Neural crest cell (in vitro differentiated cells): ENCODE measurements around the gene DYNC1I2. TPM values are rescaled to one million over a fixed set of nuclear protein-coding genes. Genes with fewer than 3 reads are reported as not detected.

Experiments used
- DNase-seq: peaks from one replicate; pipeline ENCODE4 v3.0.0; 2021; ENCODE audit warnings: low read depth, mixed read lengths, low spot score
- H3K27ac Mint-ChIP-seq: one replicate; pipeline ENCODE4 v1.8.0; 2021; ENCODE audit warnings: mild to moderate bottlenecking, mixed read lengths; ENCODE audit not compliant: unreplicated experiment
- H3K27me3 Mint-ChIP-seq: 2 replicates; pipeline ENCODE4 v1.8.0; 2021; ENCODE audit warnings: low read depth, mild to moderate bottlenecking, mixed read lengths
- H3K36me3 Mint-ChIP-seq: 2 replicates; pipeline ENCODE4 v1.8.0; 2021; ENCODE audit warnings: low read depth, mild to moderate bottlenecking, mixed read lengths
- H3K4me1 Mint-ChIP-seq: 2 replicates; pipeline ENCODE4 v1.8.0; 2021; ENCODE audit warnings: mixed read lengths
- H3K4me3 Mint-ChIP-seq: one replicate; pipeline ENCODE4 v1.8.0; 2021; ENCODE audit warnings: mild to moderate bottlenecking, mixed read lengths
- H3K9me3 Mint-ChIP-seq: 2 replicates; pipeline ENCODE4 v1.8.0; 2021; ENCODE audit warnings: mixed read lengths
- long read RNA-seq: library from polyadenylated mRNA; unstranded; transcript quantifications from one replicate; pipeline ENCODE4 v2.0.0, GENCODE V29; 2020
- total RNA-seq: library from RNA; stranded (reverse); gene quantifications from 2 replicates; pipeline ENCODE4 v1.2.1, GENCODE V29; 2021
- TF ChIP-seq, protein P1 (sequence below): fragments of 200-600 bp; sonication (generic); conservative IDR thresholded peaks from 2 replicates; pipeline ENCODE4 v1.5.0; 2021; ENCODE audit warnings: antibody characterized with exemption, mild to moderate bottlenecking

Gene DYNC1I2
- total RNA-seq: 109 and 122 TPM in 2 replicates
- long read RNA-seq, transcript DYNC1I2-201 (16 exons, 2,589 nt): major isoform, 16 of 98 reads
- long read RNA-seq, transcript DYNC1I2-223 (8 exons, 1,798 nt): minor isoform, 10 of 98 reads
- long read RNA-seq, transcript DYNC1I2-203 (16 exons, 2,572 nt): major isoform, 16 of 98 reads
- long read RNA-seq, partial matches to known transcripts: 39 of 98 reads
- long read RNA-seq, other reads (novel, unspliced or antisense): 10 of 98 reads

- H3K4me1 Mint-ChIP-seq: peaks cover 23% of the 10 kb centered on the region
- H3K27ac Mint-ChIP-seq: peak within 1 kb of the TSS; percentile 96
- H3K27me3 Mint-ChIP-seq: peaks cover 10% of the 10 kb centered on the region
- TF ChIP-seq, protein P1, sequence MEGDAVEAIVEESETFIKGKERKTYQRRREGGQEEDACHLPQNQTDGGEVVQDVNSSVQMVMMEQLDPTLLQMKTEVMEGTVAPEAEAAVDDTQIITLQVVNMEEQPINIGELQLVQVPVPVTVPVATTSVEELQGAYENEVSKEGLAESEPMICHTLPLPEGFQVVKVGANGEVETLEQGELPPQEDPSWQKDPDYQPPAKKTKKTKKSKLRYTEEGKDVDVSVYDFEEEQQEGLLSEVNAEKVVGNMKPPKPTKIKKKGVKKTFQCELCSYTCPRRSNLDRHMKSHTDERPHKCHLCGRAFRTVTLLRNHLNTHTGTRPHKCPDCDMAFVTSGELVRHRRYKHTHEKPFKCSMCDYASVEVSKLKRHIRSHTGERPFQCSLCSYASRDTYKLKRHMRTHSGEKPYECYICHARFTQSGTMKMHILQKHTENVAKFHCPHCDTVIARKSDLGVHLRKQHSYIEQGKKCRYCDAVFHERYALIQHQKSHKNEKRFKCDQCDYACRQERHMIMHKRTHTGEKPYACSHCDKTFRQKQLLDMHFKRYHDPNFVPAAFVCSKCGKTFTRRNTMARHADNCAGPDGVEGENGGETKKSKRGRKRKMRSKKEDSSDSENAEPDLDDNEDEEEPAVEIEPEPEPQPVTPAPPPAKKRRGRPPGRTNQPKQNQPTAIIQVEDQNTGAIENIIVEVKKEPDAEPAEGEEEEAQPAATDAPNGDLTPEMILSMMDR: no peak
- peak; percentile 75 for DNase-seq
- H3K4me3 Mint-ChIP-seq: peak within 1 kb of the TSS; percentile 91
- H3K9me3 Mint-ChIP-seq: no peaks in the 10 kb centered on the region
- H3K36me3 Mint-ChIP-seq: no peaks in the 10 kb centered on the region
Measured at GRCh38 chr2:171687287-171688128, at the start of gene DYNC1I2. Gene DYNC1I2, plus strand, starts transcription at chr2:171687469. Its CDS starts 2,687 bp downstream, at chr2:171690156.

DNA sequence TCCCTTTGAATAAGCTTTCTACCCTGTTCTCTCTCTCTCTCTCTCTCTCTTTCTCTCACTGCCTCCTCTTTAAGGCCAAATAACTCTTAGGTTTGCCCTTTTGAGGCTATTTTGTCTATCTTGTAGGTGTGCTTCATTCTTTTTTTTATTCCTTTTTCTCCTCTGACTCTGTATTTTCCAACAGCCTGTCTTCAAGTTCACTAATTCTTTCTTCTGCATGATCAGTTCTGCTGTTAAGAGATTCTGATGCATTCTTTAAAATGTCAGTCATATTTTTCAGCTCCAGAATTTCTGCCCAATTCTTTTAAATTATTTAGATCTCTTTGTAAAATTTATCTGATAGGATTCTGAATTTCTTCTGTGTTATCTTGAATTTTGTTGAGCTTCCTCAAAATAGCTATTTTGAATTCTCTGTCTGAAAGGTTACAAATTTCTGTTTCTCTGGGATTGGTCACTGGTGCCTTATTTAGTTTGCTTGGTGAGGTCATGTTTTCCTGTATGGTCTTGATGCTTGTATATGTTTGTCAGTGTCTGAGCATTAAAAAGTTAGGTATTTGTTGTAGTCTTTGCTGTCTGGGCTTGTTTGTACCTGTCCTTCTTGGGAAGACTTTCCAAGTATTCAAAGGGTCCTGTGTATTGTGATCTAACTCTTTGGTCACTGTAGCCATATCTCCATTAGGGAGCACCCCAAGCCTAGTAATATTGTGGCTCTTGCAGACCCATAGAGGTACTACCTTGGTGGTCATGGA is 35.4 kb upstream of the DYNC1I2 start:
- Mint-ChIP-seq H3K4me3 (no peak overlapping the region), H3K27me3 (peaks cover 13% of the 10 kb centered on the region), H3K9me3 (peaks cover 7% of the 10 kb centered on the region), H3K27ac (no peak overlapping the region), H3K4me1 (no peaks in the 10 kb centered on the region), H3K36me3 (peaks cover 5% of the 10 kb centered on the region)
- no peak for DNase-seq
- TF ChIP-seq, protein P1: no peak

DNA sequence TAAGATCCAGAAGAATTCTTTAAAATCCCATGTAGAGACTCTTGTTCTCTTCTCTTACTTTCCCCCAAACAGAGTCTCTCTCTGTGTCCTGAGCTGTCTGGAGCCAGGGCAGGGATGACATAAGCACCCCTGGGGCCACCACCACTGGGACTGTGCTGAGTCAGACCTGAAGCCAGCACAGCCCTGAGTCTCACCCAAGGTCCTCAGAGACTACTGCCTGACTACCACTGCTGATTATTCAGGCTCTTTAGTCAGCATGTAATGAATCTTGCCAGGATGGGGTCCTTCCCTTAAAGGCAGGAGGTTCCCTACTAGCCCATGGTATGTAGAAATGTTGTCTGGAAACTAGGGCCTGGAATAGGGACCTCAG is 34.9 kb upstream of the DYNC1I2 start:
- no peak overlapping the region for H3K4me3 Mint-ChIP-seq
- H3K27ac Mint-ChIP-seq: no peak overlapping the region
- peaks cover 5% of the 10 kb centered on the region for H3K36me3 Mint-ChIP-seq

GRCh38 chr2:171655586-171655985 is 31.7 kb upstream of the DYNC1I2 start:
- no peak overlapping the region for H3K27ac Mint-ChIP-seq
- H3K4me3 Mint-ChIP-seq: no peak overlapping the region
- no peak for DNase-seq
- H3K27me3 Mint-ChIP-seq: peaks cover 14% of the 10 kb centered on the region
- H3K9me3 Mint-ChIP-seq: peaks cover 3% of the 10 kb centered on the region
- no peaks in the 10 kb centered on the region for H3K36me3 Mint-ChIP-seq
- H3K4me1 Mint-ChIP-seq: no peaks in the 10 kb centered on the region
- TF ChIP-seq, protein P1: no peak

More for the DNA sequence above, 34.9 kb upstream of the DYNC1I2 start:
- peaks cover 7% of the 10 kb centered on the region for H3K9me3 Mint-ChIP-seq
- H3K27me3 Mint-ChIP-seq: peaks cover 18% of the 10 kb centered on the region
- no peak for DNase-seq
- TF ChIP-seq, protein P1: no peak
- no peaks in the 10 kb centered on the region for H3K4me1 Mint-ChIP-seq

DNA sequence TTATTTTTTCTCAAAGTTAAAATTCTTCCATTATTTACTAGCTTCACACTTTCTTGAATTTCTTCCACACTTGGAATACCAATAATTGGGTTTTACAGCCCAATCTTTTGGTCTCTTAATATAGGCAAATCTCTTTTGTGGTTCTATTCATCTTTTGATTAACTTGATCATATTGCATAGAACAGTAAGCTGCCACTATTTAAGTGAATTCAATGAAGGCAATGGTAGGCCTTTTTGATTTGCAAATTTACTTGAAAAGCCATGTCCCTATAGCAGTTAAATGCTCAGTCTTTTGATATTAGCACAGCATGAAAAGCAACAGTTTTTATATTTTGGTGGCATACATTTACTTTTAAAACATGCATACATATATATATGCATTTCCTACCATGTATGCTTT is 20.2 kb upstream of the DYNC1I2 start:
- Mint-ChIP-seq H3K4me1 (peaks cover 20% of the 10 kb centered on the region), H3K36me3 (no peaks in the 10 kb centered on the region), H3K4me3 (no peak overlapping the region), H3K27ac (no peak overlapping the region), H3K27me3 (peaks cover 3% of the 10 kb centered on the region), H3K9me3 (no peaks in the 10 kb centered on the region)
- no peak for DNase-seq
- TF ChIP-seq, protein P1: no peak
